Thoracic aorta (tissue), 2 donors: ENCODE results near the gene RBM18. TPM values are rescaled to one million over a fixed set of nuclear protein-coding genes. Genes with fewer than 3 reads are reported as not detected.

ENCODE experiments used
- ATAC-seq: fragments of 150-250 bp; one replicate; pipeline ENCODE4 v1.8.0; 2017; ENCODE audit warnings: low read depth; ENCODE audit not compliant: insufficient number of reproducible peaks, low FRiP score
- DNase-seq: peaks from one replicate; pipeline ENCODE4 v3.0.0-alpha.2; 2020; ENCODE audit warnings: low spot score
- H3K27ac ChIP-seq, 2 donors: fragments of 200-600 bp; sonication (generic); 1 replicate in 1 of 2; 2 replicates in 1 of 2; pipeline ENCODE4 v1.5.1; 2016; ENCODE audit warnings: mild to moderate bottlenecking in 2 of 2, moderate library complexity in 2 of 2
- H3K27me3 ChIP-seq: fragments of 200-600 bp; sonication (generic); replicated peaks from 2 replicates; pipeline ENCODE4 v1.6.0; 2016; ENCODE audit warnings: mild to moderate bottlenecking; ENCODE audit not compliant: insufficient read depth
- H3K36me3 ChIP-seq: fragments of 200-600 bp; sonication (generic); one replicate; pipeline ENCODE4 v1.5.1; 2016
- H3K4me1 ChIP-seq, 2 donors: fragments of 200-600 bp; sonication (generic); 1 replicate in 1 of 2; 2 replicates in 1 of 2; pipeline versions ENCODE4 v1.5.1 to v1.6.0; 2016; ENCODE audit warnings: low read depth in 2 of 2, mild to moderate bottlenecking in 1 of 2; ENCODE audit not compliant: control insufficient read depth in 1 of 2
- H3K4me3 ChIP-seq: fragments of 200-600 bp; sonication (generic); 2 replicates; pipeline ENCODE4 v1.5.1; 2016; ENCODE audit warnings: mild to moderate bottlenecking
- H3K9me3 ChIP-seq: fragments of 200-600 bp; sonication (generic); 2 replicates; pipeline ENCODE4 v1.5.1; 2016
- total RNA-seq, 2 donors: library from RNA; depleted of rRNA; stranded (reverse); fragments of >200 nt; gene quantifications; one replicate each; pipeline versions ENCODE4 v1.1.0 to v1.2.3, GENCODE V29; 2016
- TF ChIP-seq, protein P1 (sequence below): fragments of 200-600 bp; sonication (generic); IDR thresholded peaks from one replicate; pipeline ENCODE4 v1.5.1; 2019; ENCODE audit warnings: antibody characterized with exemption

The RBM18 gene
- total RNA-seq, 2 donors from 2014 or later, result 7.3 to 10.5 TPM

DNA sequence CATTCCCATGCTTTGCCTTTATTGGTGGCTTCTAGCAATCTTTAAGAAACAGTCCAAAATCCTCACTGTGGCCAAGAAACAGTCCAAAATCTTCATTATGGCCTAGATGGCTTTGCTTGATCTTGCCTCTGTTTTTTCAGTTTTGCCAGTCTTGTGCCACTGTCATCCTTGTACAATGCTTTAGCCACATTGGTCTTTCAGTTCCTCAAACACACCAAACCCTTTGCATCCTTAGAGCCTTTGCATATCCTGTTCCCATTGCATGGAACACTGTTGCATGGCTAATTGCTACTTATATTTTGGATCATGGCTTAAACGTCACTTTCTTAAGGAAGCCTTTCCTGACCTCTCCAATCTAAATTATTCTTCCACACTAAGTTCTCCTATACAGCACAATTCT is 22.1 kb upstream of the RBM18 start:
- TF ChIP-seq, protein P1, sequence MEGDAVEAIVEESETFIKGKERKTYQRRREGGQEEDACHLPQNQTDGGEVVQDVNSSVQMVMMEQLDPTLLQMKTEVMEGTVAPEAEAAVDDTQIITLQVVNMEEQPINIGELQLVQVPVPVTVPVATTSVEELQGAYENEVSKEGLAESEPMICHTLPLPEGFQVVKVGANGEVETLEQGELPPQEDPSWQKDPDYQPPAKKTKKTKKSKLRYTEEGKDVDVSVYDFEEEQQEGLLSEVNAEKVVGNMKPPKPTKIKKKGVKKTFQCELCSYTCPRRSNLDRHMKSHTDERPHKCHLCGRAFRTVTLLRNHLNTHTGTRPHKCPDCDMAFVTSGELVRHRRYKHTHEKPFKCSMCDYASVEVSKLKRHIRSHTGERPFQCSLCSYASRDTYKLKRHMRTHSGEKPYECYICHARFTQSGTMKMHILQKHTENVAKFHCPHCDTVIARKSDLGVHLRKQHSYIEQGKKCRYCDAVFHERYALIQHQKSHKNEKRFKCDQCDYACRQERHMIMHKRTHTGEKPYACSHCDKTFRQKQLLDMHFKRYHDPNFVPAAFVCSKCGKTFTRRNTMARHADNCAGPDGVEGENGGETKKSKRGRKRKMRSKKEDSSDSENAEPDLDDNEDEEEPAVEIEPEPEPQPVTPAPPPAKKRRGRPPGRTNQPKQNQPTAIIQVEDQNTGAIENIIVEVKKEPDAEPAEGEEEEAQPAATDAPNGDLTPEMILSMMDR, result no peak
- H3K4me3 ChIP-seq, result no peak overlapping the region
- ATAC-seq, result no peak

DNA sequence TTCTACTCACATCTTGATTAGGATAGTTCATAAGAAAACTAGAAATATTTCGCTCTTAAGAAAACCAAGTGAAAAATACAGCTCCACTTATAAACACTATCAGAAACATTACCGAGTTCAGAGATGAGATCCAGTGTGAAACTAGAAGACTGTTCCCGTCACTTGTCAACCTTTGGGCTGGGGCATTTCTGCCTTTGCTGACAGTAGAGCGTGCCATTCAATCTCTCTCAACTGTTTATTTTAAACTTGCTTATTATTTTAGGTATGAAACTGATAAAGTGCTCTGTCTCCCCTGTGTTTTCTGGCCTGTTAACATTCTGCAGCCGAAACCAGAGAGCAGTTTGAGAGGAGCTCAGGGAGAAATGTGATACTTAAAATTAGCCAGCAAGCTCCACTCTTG is 16.7 kb upstream of the RBM18 start:
- TF ChIP-seq, protein P1, result no peak
- no peaks in the 10 kb centered on the region for H3K27me3 ChIP-seq
- H3K4me3 ChIP-seq, result no peak overlapping the region
- DNase-seq, result no peak
- no peak for ATAC-seq
- no peak overlapping the region for H3K27ac ChIP-seq
- H3K36me3 ChIP-seq, result peaks cover 8% of the 10 kb centered on the region
- H3K9me3 ChIP-seq, result peaks cover 10% of the 10 kb centered on the region
- H3K4me1 ChIP-seq, result no peaks in the 10 kb centered on the region

More for the DNA sequence above, 22.1 kb upstream of the RBM18 start:
- Histone ChIP-seq H3K27ac (no peak overlapping the region), H3K36me3 (peaks cover 9% of the 10 kb centered on the region), H3K4me1 (no peaks in the 10 kb centered on the region), H3K27me3 (no peaks in the 10 kb centered on the region), H3K9me3 (no peaks in the 10 kb centered on the region)
- no peak for DNase-seq

DNA sequence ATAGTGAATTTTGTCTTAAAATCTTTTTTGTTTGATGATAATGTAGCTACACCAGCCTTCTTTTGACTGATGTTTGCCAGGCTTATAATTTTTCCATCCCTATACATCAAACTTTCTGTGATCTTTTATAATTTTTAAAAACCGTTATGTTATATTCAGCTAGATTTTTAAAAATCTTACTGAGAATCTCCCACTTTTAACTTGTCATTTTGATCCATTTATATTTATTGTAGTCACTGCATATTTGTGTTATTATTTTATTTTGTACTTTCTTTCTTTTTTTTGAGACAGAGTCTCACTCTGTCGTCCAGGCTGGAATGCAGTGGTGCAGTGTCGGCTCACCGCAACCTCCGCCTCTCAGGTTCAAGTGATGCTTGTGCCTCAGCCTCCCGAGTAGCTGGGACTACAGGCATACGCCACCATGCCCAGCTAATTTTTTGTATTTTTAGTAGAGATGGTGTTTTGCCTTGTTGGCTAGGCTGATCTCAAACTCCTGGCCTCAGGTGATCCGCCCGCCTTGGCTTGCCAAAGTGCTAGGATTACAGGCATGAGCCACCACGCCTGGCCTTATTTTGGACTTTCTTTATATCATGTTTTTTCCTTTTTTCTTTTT is 12.8 kb upstream of the RBM18 start:
- Histone ChIP-seq H3K9me3 (peaks cover 10% of the 10 kb centered on the region), H3K4me1 (no peaks in the 10 kb centered on the region), H3K27me3 (no peaks in the 10 kb centered on the region), H3K27ac (no peak overlapping the region), H3K36me3 (no peaks in the 10 kb centered on the region), H3K4me3 (no peak overlapping the region)
- DNase-seq, result no peak
- TF ChIP-seq, protein P1, result no peak
- no peak for ATAC-seq

DNA sequence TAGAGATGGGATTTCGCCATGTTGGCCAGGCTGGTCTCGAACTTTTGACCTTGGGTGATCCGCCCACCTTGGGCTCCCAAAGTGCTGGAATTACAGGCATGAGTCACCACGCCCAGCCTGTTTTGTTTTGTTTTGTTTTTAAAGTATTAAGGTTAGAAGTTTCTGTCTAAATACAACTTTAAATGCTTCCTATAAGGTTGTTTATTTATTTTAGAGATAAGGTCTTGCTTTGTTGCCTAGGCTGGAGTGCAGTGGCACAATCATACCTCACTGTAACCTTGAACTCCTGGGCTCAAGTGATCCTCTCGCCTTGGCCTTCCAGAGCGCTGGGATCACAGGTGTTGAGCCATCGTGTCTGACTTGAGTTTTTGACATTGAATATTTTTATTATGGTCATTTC is 11.5 kb upstream of the RBM18 start:
- Histone ChIP-seq H3K9me3 (peaks cover 10% of the 10 kb centered on the region), H3K4me1 (no peaks in the 10 kb centered on the region), H3K27ac (no peak overlapping the region), H3K36me3 (no peaks in the 10 kb centered on the region), H3K27me3 (no peaks in the 10 kb centered on the region), H3K4me3 (no peak overlapping the region)
- DNase-seq (no peak), ATAC-seq (no peak)
- TF ChIP-seq, protein P1, result no peak

DNA sequence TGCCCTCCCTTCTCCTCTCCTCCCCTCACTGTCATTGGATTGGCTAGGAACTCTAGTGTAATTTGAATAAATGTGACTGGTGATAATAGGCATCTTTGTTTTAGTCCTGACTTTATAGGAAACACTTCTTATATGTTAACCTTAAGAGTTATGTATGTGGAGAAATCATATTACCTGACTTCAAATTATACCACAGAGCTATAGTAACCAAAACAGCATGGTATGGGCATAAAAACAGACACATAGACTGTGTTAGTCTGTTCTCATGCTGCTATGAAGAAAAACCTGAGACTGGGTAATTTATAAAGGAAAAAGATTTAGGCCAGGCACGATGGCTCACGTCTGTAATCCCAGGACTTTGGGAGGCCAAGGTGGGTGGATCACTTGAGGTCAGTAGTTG is 9.4 kb upstream of the RBM18 start:
- Histone ChIP-seq H3K36me3 (no peaks in the 10 kb centered on the region), H3K27ac (no peak overlapping the region), H3K9me3 (peaks cover 10% of the 10 kb centered on the region), H3K27me3 (no peaks in the 10 kb centered on the region), H3K4me3 (no peak overlapping the region), H3K4me1 (no peaks in the 10 kb centered on the region)
- ATAC-seq (no peak), DNase-seq (no peak)
- TF ChIP-seq, protein P1, result no peak
